GM21576 (cell line): Measurements from ENCODE around the gene VASH2.
"Not testable (repeated sequence)": the region's sequence is repeated elsewhere in the genome, so short reads cannot be mapped to it uniquely, and the experiment has no call there.

Experiments
- ATAC-seq: cut with Tn5 transposase; IDR thresholded peaks from one replicate; pipeline ENCODE4 v1.9.1; 2021; ENCODE audit warnings: mild to moderate bottlenecking, moderate library complexity; ENCODE audit not compliant: unreplicated experiment

Gene VASH2

GRCh38 chr1:212954514-212954913, 4.2 kb downstream of the VASH2 start:
- no peak for ATAC-seq

- no peak for ATAC-seq
These were observed 4.8 kb downstream of the VASH2 start for GRCh38 chr1:212955098-212955497.

- no peak for ATAC-seq
These were observed 5.8 kb downstream of the VASH2 start for GRCh38 chr1:212955961-212956620.

- no peak for ATAC-seq
These were observed 7.2 kb downstream of the VASH2 start for GRCh38 chr1:212957546-212957945.

- ATAC-seq, result no peak
These were observed 7.8 kb downstream of the VASH2 start for GRCh38 chr1:212958175-212958574.

- ATAC-seq, result peak; percentile 73
These were observed 9.2 kb downstream of the VASH2 start for GRCh38 chr1:212959266-212960220.

- ATAC-seq, result no peak
These were observed 10.6 kb downstream of the VASH2 start for GRCh38 chr1:212960932-212961331.

- no peak for ATAC-seq
These were observed 12.2 kb downstream of the VASH2 start for GRCh38 chr1:212962509-212962908.

GRCh38 chr1:212964102-212964501, 13.8 kb downstream of the VASH2 start:
- ATAC-seq, result no peak

- ATAC-seq, result not testable (repeated sequence)
These were observed 14.7 kb downstream of the VASH2 start for GRCh38 chr1:212964993-212965392.

- ATAC-seq, result no peak
These were observed 16.3 kb downstream of the VASH2 start for GRCh38 chr1:212966616-212967015.

GRCh38 chr1:212967801-212968200, 17.5 kb downstream of the VASH2 start:
- no peak for ATAC-seq

GRCh38 chr1:212968368-212968863, 18.1 kb downstream of the VASH2 start:
- ATAC-seq, result no peak

GRCh38 chr1:212970085-212970484, 19.7 kb downstream of the VASH2 start:
- ATAC-seq, result no peak

- ATAC-seq, result no peak
These were observed 21.0 kb downstream of the VASH2 start for GRCh38 chr1:212971312-212971711.

- no peak for ATAC-seq
These were observed 23.1 kb downstream of the VASH2 start for GRCh38 chr1:212973426-212973825.

GRCh38 chr1:212973899-212974298, 23.6 kb downstream of the VASH2 start:
- no peak for ATAC-seq

GRCh38 chr1:212974711-212975110, 24.4 kb downstream of the VASH2 start:
- ATAC-seq, result no peak

GRCh38 chr1:212975111-212975918, 25.0 kb downstream of the VASH2 start:
- ATAC-seq, result no peak

GRCh38 chr1:212976586-212976985, 26.2 kb downstream of the VASH2 start:
- ATAC-seq, result no peak
